Keratinocyte (primary cell): ENCODE measurements around the gene SMYD4.
"Not testable (repeated sequence)": the region's sequence is repeated elsewhere in the genome, so short reads cannot be mapped to it uniquely, and the experiment has no call there.

ENCODE experiments used
- EZH2 ChIP-seq: IDR thresholded peaks from one replicate; pipeline ENCODE4 v1.6.1; 2012; ENCODE audit warnings: inconsistent platforms, mild to moderate bottlenecking, low read length, moderate library complexity
- TF ChIP-seq, protein P1 (sequence below), 3 experiments: IDR thresholded peaks in 1 of 3; conservative IDR thresholded peaks in 1 of 3; optimal IDR thresholded peaks in 1 of 3; 2 replicates in 2 of 3; 3 replicates in 1 of 3; pipeline versions ENCODE3 to v1.5.1; 2011; ENCODE audit warnings: low read length in 3 of 3, mild to moderate bottlenecking in 3 of 3, moderate library complexity in 2 of 3, control low read depth in 1 of 3, inconsistent platforms in 1 of 3; ENCODE audit not compliant: insufficient read depth in 2 of 3; ENCODE audit errors: extremely low read depth in 1 of 3

DNA sequence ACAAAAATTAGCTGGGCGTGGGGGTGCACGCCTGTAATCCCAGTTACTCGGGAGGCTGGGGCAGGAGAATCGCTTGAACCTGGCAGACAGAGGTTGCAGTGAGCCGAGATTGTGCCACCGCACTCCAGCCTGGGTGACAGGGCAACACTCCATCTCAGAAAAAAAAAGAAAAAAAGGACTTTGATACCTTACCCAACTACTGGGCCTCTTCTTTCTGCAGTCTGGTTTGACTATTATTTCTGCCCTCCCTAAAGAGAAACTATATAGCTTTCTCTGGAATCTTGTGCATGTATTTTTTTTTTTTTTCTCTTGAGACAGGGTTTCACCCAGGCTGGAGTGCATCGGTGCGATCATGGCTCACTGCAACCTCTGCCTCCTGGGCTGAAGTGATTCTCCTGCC, 31.9 kb downstream of the SMYD4 start:
- TF ChIP-seq, protein P1, sequence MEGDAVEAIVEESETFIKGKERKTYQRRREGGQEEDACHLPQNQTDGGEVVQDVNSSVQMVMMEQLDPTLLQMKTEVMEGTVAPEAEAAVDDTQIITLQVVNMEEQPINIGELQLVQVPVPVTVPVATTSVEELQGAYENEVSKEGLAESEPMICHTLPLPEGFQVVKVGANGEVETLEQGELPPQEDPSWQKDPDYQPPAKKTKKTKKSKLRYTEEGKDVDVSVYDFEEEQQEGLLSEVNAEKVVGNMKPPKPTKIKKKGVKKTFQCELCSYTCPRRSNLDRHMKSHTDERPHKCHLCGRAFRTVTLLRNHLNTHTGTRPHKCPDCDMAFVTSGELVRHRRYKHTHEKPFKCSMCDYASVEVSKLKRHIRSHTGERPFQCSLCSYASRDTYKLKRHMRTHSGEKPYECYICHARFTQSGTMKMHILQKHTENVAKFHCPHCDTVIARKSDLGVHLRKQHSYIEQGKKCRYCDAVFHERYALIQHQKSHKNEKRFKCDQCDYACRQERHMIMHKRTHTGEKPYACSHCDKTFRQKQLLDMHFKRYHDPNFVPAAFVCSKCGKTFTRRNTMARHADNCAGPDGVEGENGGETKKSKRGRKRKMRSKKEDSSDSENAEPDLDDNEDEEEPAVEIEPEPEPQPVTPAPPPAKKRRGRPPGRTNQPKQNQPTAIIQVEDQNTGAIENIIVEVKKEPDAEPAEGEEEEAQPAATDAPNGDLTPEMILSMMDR (optimal IDR thresholded peaks at IDR 0.05 in 1 of 3, IDR thresholded peaks at IDR 0.05 in 1 of 3, conservative IDR thresholded peaks at IDR 0.05 in 1 of 3; ENCODE audit: extremely low read depth in 1 of 3, insufficient read depth in 2 of 3, low read length in 3 of 3) = not testable (repeated sequence)
- not testable (repeated sequence) for TF ChIP-seq EZH2
